HG03565 (cell line): Measurements from ENCODE around the gene CGN.
"Not testable (repeated sequence)": the region's sequence is repeated elsewhere in the genome, so short reads cannot be mapped to it uniquely, and the experiment has no call there.

Experiments used
- ATAC-seq: cut with Tn5 transposase; IDR thresholded peaks from one replicate; pipeline ENCODE4 v1.9.1; 2021; ENCODE audit warnings: mild to moderate bottlenecking, moderate library complexity; ENCODE audit not compliant: unreplicated experiment

Gene CGN

DNA sequence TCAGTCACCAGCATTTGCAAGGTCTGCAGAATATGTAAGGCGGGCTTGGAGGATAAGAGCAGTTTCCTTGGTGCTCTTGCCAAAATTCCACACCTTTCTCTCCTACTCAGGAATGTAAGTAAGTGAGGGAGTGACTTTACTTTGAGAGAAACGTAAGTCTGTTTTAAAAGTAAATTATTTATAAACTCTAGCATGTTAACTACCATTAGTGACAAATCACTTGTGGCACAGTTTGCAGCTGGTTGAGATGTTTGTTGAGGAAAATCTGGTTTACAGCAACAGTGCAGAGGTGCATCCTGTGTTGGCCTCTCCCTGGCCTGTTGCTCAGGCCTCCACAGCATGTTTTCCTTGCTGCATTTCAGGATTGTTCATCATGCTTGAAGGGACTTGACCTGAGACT, 8.5 kb downstream of the CGN start:
- ATAC-seq: no peak

GRCh38 chr1:151520359-151520758, 9.2 kb downstream of the CGN start:
- ATAC-seq: no peak

DNA sequence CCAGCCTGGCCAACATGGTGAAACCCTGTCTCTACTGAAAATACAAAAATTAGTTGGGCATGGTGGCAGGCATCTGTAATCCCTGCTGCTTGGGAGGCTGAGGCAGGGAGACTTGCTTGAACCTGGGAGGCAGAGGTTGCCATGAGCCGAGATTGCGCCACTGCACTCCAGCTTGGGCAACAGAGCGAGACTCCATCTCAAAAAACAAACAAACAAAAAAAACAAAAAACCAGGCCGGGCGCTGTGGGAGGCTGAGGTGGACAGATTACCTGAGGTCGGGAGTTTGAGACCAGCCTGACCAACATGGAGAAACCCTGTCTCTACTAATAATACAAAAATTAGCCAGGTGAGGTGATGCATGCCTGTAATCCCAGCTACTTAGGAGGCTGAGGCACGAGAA, 11.2 kb downstream of the CGN start:
- not testable (repeated sequence) for ATAC-seq

DNA sequence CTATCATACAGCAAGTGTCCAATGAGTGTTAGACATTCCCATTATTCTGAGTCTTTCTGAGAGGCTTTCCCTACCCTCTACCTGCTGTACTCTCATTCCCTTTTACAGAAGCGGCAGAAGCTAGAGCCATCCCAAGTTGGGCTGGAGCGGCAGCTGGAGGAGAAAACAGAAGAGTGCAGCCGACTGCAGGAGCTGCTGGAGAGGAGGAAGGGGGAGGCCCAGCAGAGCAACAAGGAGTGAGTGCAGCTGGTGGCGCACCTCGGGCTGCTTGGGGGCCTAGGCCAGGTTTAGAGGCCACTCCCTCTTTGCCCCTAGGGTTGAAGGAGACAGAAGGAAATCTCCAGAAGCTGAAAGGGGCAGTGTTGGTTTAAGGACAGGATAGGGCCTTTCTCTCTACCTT, 12.1 kb downstream of the CGN start:
- ATAC-seq: no peak

GRCh38 chr1:151524736-151525135, 13.5 kb downstream of the CGN start:
- ATAC-seq: no peak

- ATAC-seq: no peak
Observed at GRCh38 chr1:151526735-151527525, 15.7 kb downstream of the CGN start.

DNA sequence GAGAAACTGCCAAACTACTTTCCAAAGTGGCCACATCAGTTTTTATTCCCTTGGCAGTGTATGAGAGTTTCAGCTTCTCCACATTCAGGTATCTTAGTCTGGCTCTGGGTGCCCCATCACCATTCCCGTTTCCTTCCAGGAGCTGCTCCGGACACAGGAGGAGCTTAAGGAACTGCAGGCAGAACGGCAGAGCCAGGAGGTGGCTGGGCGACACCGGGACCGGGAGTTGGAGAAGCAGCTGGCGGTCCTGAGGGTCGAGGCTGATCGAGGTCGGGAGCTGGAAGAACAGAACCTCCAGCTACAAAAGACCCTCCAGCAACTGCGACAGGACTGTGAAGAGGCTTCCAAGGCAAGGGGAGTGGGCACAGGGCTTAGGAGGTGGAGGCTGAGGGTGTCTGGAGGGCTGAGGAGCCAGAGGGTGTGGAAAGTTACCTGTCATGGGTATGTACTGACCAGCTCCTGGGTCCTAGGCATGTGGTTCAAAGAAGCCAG, 18.1 kb downstream of the CGN start:
- no peak for ATAC-seq

GRCh38 chr1:151529781-151530180, 18.6 kb downstream of the CGN start:
- ATAC-seq: no peak

- no peak for ATAC-seq
Observed at GRCh38 chr1:151530461-151530860, 19.3 kb downstream of the CGN start.

GRCh38 chr1:151533870-151534269, 22.7 kb downstream of the CGN start:
- ATAC-seq: no peak

- no peak for ATAC-seq
Observed at GRCh38 chr1:151534662-151535278, 23.6 kb downstream of the CGN start.

DNA sequence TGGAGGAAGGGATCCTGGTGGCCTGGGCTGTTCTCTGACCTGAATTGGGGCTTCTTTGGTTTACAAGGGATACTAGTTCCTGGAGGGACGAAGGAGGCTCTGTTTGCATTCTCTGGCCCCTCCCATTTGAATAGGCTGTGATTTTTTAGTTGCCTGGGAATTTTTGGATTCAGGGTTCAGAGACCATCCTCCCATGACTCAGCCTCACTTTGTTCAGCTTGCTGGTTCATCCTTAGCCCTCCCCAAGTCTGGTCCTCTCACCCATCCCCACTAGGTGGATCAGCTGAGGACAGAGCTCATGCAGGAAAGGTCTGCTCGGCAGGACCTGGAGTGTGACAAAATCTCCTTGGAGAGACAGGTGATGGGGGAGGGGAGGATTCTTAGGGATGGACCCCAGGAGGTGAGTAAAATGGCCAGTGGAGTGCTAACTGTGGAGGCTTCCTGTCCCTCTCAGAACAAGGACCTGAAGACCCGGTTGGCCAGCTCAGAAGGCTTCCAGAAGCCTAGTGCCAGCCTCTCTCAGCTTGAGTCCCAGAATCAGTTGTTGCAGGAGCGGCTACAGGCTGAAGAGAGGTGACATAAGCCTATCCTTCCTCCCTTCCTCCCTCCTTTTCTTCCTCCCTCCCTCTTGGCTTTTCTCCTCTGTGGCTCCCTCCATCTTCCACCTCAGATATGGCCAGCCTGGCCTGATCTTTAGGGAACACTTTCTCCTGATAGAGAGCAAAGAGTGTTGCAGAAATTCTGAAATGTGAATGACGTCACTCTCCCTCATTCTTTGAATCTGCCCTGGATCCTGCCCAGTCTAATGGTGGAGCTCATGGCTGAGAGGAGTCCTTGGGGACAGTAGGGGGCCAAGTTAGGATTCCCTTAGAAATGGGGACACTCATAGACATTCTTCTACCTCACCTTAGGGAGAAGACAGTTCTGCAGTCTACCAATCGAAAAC, 24.4 kb downstream of the CGN start:
- ATAC-seq: no peak

DNA sequence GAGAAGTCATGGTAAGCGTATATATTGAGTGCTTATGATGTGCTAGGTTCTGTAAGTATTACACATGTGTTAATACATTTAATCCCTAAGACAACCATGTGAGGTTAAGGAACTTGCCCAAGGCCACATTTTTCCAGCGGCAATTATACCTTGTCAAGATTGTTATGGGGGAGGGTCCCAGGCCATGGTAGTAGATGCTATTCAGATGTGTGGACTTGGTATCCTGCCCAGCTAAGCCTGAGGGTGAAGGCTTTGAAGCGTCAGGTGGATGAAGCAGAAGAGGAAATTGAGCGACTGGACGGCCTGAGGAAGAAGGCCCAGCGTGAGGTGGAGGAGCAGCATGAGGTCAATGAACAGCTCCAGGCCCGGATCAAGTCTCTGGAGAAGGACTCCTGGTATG, 25.3 kb downstream of the CGN start:
- no peak for ATAC-seq

DNA sequence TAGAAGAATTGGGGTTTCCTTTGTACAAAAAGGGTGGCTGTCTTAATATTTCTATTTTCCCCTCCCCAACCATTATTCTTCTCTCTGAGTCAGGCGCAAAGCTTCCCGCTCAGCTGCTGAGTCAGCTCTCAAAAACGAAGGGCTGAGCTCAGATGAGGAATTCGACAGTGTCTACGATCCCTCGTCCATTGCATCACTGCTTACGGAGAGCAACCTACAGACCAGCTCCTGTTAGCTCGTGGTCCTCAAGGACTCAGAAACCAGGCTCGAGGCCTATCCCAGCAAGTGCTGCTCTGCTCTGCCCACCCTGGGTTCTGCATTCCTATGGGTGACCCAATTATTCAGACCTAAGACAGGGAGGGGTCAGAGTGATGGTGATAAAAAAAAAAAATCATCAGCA, 25.9 kb downstream of the CGN start:
- ATAC-seq: no peak

DNA sequence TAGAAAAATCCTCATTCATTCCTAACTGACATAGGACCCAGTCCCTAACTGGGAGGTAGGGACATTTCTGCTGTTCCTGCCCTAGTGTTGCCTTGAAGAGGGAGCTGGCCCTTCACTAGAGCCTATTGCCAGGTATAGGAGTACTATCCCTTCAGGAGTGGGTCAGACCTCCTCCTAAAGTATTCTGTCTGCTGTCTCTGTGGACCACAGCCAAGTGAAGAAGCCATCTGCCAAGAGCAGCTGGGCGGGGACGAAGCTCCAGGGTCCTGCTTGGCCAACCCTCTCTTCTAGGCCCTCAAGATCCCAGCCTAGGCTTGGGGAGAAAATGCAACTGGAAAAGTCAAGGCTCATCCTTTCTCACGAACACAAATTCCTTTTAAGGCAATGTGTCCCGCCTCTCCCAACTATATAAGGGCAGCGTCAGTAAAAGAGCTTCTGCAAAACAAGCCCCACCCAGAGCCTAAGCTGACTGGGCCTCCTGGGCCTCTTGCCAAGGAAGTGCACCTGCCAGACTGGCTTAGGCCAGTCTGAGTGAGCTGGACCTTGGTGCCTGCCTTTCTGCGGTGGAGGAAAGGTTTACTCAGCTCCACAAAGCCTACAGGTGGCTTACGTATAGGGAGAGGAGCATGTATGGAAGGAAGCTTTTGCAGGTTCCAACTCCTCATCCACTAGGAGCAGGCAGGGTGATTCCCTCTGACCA, 28.3 kb downstream of the CGN start:
- ATAC-seq: peak; percentile 21

DNA sequence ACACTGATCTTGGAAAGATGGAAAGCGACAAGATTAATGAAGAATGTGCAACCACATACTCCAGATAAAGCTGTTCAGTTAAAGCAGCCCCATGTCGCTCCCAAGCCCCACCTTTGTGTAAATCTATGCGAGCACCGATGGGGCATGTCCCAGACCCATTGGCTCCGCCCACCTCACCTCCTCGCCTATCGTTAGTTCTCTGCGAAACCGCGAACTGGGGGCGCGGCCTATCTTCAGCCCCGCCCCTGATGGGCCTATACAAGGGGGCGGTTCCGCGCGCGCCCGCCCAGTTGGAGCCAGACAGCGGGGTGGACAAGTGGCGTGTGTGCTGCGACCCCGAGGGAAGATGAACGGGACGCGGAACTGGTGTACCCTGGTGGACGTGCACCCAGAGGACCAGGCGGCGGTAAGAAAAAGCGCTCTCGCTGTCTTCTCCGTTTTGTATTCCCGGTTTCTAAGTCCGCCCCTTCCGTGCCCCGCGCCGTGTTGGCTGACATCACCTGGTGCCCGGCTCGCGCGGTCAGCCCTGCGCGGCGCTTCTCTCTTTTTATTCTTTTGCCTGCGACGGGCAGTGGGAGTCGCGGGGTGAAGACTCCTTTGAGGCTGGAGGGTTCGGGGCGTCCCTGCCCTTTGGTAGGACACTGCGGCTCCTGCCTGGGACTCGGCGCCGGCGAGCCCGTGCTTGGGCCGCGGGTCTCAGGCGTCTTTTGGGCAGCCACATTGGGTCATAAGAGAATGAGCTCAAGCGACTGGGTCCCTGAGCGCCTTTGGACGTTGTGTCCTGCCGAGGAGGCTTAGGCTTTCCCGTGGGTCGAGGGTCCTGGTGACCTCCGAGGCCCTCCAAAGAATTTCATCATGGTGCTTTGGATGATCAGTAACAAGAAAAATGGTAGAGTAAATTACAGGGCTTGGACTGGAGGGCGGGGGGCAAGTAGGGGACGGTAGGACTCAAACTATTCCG, 29.1 kb downstream of the CGN start, which contains the start of gene TUFT1:
TUFT1 (plus strand) TSS at position 289 of the 961 bp plus-strand sequence; CDS start at position 347, 58 bp downstream.
- peak; percentile 93 for ATAC-seq

DNA sequence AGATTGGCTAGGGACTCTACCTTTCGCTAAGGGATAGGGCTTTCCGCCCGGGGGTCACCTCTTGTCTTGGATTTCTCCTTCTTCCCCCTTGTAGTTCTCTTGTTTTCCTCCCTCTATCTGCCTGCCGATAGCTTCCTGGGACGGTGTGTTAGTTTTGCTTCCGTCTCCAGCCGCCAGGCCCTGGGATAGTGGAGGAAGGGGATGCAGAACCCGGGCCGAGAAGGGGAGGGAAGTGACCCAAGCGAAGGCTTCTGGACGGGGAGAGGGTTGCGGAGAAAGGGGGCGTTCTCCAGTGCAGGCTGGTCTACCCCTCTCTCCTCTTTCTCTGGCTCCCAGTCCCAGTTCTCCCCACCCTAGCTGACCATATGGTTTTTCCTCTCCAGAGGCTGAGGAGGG, 29.8 kb downstream of the CGN start:
- ATAC-seq: no peak

GRCh38 chr1:151541752-151542151, 30.6 kb downstream of the CGN start:
- no peak for ATAC-seq

- no peak for ATAC-seq
Observed at GRCh38 chr1:151542710-151543129, 31.5 kb downstream of the CGN start.
